ENCODE measurements around the gene IMP4. TPM values are rescaled to one million over a fixed set of nuclear protein-coding genes. Genes with fewer than 3 reads are reported as not detected.

Gene IMP4
- polyA plus RNA-seq, 4 donors = 52.7 to 77.7 (median 62.2) TPM

- H3K27me3 ChIP-seq (ENCODE audit: control insufficient read depth in 3 of 3, insufficient read depth in 3 of 3, low read length in 3 of 3) = no peaks in the 10 kb centered on the region
- no peaks in the 10 kb centered on the region for H3K36me3 ChIP-seq (ENCODE audit: control insufficient read depth in 3 of 3, insufficient read depth in 2 of 3, low read depth in 1 of 3, low read length in 3 of 3)
- WGBS, 3 donors = 86 to 91% (median 89%) methylated on average over 6 of the region's 6 CpGs
- no peaks in the 10 kb centered on the region for H3K9me3 ChIP-seq (ENCODE audit: control insufficient read depth in 2 of 2, insufficient read depth in 1 of 2, low read depth in 1 of 2, low read length in 1 of 2)
- no peak overlapping the region for H3K27ac ChIP-seq (ENCODE audit: low read depth in 1 of 3, low read length in 2 of 3)
- H3K4me3 ChIP-seq (ENCODE audit: low read depth in 1 of 3, low read length in 3 of 3) = no peak overlapping the region
- peaks cover 0 to 13% (median 1%) of the 10 kb centered on the region in 3 donors for H3K4me1 ChIP-seq (ENCODE audit: control insufficient read depth in 3 of 3, insufficient read depth in 2 of 3, low read depth in 1 of 3, low read length in 2 of 3)
- FAIRE-seq (no peak), DNase-seq (no peak)
Measured at GRCh38 chr2:130389358-130389757, 46.7 kb downstream of the IMP4 start.

- 92 to 96% (median 92%) methylated on average over 3 of the region's 3 CpGs for WGBS, 3 donors
- Histone ChIP-seq H3K4me1 (ENCODE audit: control insufficient read depth in 3 of 3, insufficient read depth in 2 of 3, low read depth in 1 of 3, low read length in 2 of 3) (peaks cover 0 to 13% (median 1%) of the 10 kb centered on the region in 3 donors), H3K27ac (ENCODE audit: low read depth in 1 of 3, low read length in 2 of 3) (no peak overlapping the region), H3K4me3 (ENCODE audit: low read depth in 1 of 3, low read length in 3 of 3) (no peak overlapping the region), H3K27me3 (ENCODE audit: control insufficient read depth in 3 of 3, insufficient read depth in 3 of 3, low read length in 3 of 3) (no peaks in the 10 kb centered on the region), H3K36me3 (ENCODE audit: control insufficient read depth in 3 of 3, insufficient read depth in 2 of 3, low read depth in 1 of 3, low read length in 3 of 3) (no peaks in the 10 kb centered on the region), H3K9me3 (ENCODE audit: control insufficient read depth in 2 of 2, insufficient read depth in 1 of 2, low read depth in 1 of 2, low read length in 1 of 2) (no peaks in the 10 kb centered on the region)
- no peak for DNase-seq
- FAIRE-seq = no peak
Measured at GRCh38 chr2:130389783-130390182, 47.1 kb downstream of the IMP4 start.

GRCh38 chr2:130390460-130391057 lies 47.9 kb downstream of the IMP4 start:
- Histone ChIP-seq H3K36me3 (ENCODE audit: control insufficient read depth in 3 of 3, insufficient read depth in 2 of 3, low read depth in 1 of 3, low read length in 3 of 3) (no peaks in the 10 kb centered on the region), H3K27me3 (ENCODE audit: control insufficient read depth in 3 of 3, insufficient read depth in 3 of 3, low read length in 3 of 3) (no peaks in the 10 kb centered on the region), H3K9me3 (ENCODE audit: control insufficient read depth in 2 of 2, insufficient read depth in 1 of 2, low read depth in 1 of 2, low read length in 1 of 2) (no peaks in the 10 kb centered on the region), H3K4me3 (ENCODE audit: low read depth in 1 of 3, low read length in 3 of 3) (peak overlapping the region in 2 of 3 donors; percentile 63 to 80), H3K27ac (ENCODE audit: low read depth in 1 of 3, low read length in 2 of 3) (peak overlapping the region; percentile 78 to 95 (median 87)), H3K4me1 (ENCODE audit: control insufficient read depth in 3 of 3, insufficient read depth in 2 of 3, low read depth in 1 of 3, low read length in 2 of 3) (peaks cover 0 to 13% (median 1%) of the 10 kb centered on the region in 3 donors)
- DNase-seq (peak; percentile 36 to 57), FAIRE-seq (no peak)
- WGBS, 3 donors = 28 to 43% (median 33%) methylated on average over 16 of the region's 16 CpGs

- whole genome bisulfite sequencing, 3 donors = 1 to 3% (median 3%) methylated on average over 58 to 59 of the region's 59 CpGs
- FAIRE-seq = no peak
- Histone ChIP-seq H3K4me3 (ENCODE audit: low read depth in 1 of 3, low read length in 3 of 3) (peak overlapping the region; percentile 48 to 80 (median 63)), H3K4me1 (ENCODE audit: control insufficient read depth in 3 of 3, insufficient read depth in 2 of 3, low read depth in 1 of 3, low read length in 2 of 3) (peaks cover 0 to 13% (median 1%) of the 10 kb centered on the region in 3 donors), H3K9me3 (ENCODE audit: control insufficient read depth in 2 of 2, insufficient read depth in 1 of 2, low read depth in 1 of 2, low read length in 1 of 2) (no peaks in the 10 kb centered on the region), H3K27ac (ENCODE audit: low read depth in 1 of 3, low read length in 2 of 3) (peak overlapping the region; percentile 78 to 95 (median 87)), H3K36me3 (ENCODE audit: control insufficient read depth in 3 of 3, insufficient read depth in 2 of 3, low read depth in 1 of 3, low read length in 3 of 3) (no peaks in the 10 kb centered on the region), H3K27me3 (ENCODE audit: control insufficient read depth in 3 of 3, insufficient read depth in 3 of 3, low read length in 3 of 3) (no peaks in the 10 kb centered on the region)
- peak; percentile 84 to 91 for DNase-seq
Measured at GRCh38 chr2:130391058-130391871, 48.6 kb downstream of the IMP4 start.

GRCh38 chr2:130391872-130392670 lies 49.4 kb downstream of the IMP4 start:
- Histone ChIP-seq H3K27ac (ENCODE audit: low read depth in 1 of 3, low read length in 2 of 3) (peak overlapping the region; percentile 78 to 95 (median 87)), H3K27me3 (ENCODE audit: control insufficient read depth in 3 of 3, insufficient read depth in 3 of 3, low read length in 3 of 3) (no peaks in the 10 kb centered on the region), H3K9me3 (ENCODE audit: control insufficient read depth in 2 of 2, insufficient read depth in 1 of 2, low read depth in 1 of 2, low read length in 1 of 2) (no peaks in the 10 kb centered on the region), H3K4me3 (ENCODE audit: low read depth in 1 of 3, low read length in 3 of 3) (peak overlapping the region in 2 of 3 donors; percentile 63 to 80), H3K36me3 (ENCODE audit: control insufficient read depth in 3 of 3, insufficient read depth in 2 of 3, low read depth in 1 of 3, low read length in 3 of 3) (no peaks in the 10 kb centered on the region), H3K4me1 (ENCODE audit: control insufficient read depth in 3 of 3, insufficient read depth in 2 of 3, low read depth in 1 of 3, low read length in 2 of 3) (peaks cover 0 to 13% (median 1%) of the 10 kb centered on the region in 3 donors)
- 24 to 31% (median 29%) methylated on average over 17 of the region's 17 CpGs for WGBS, 3 donors
- FAIRE-seq (no peak), DNase-seq (no peak)

- Histone ChIP-seq H3K27ac (ENCODE audit: low read depth in 1 of 3, low read length in 2 of 3) (no peak overlapping the region), H3K4me1 (ENCODE audit: control insufficient read depth in 3 of 3, insufficient read depth in 2 of 3, low read depth in 1 of 3, low read length in 2 of 3) (peaks cover 0 to 13% (median 1%) of the 10 kb centered on the region in 3 donors), H3K36me3 (ENCODE audit: control insufficient read depth in 3 of 3, insufficient read depth in 2 of 3, low read depth in 1 of 3, low read length in 3 of 3) (no peaks in the 10 kb centered on the region), H3K9me3 (ENCODE audit: control insufficient read depth in 2 of 2, insufficient read depth in 1 of 2, low read depth in 1 of 2, low read length in 1 of 2) (no peaks in the 10 kb centered on the region), H3K27me3 (ENCODE audit: control insufficient read depth in 3 of 3, insufficient read depth in 3 of 3, low read length in 3 of 3) (no peaks in the 10 kb centered on the region), H3K4me3 (ENCODE audit: low read depth in 1 of 3, low read length in 3 of 3) (no peak overlapping the region)
- no peak for FAIRE-seq
- DNase-seq = no peak
- 84 to 90% (median 85%) methylated on average over 7 of the region's 7 CpGs for WGBS, 3 donors
Measured at GRCh38 chr2:130393318-130393910, 50.7 kb downstream of the IMP4 start.
